MM.1S (cell line): Measurements from ENCODE around the gene CBFB.
"Not testable (repeated sequence)": the region's sequence is repeated elsewhere in the genome, so short reads cannot be mapped to it uniquely, and the experiment has no call there.

Experiments
- DNase-seq: peaks from one replicate; pipeline ENCODE4 v3.0.0-alpha.2; 2015
- H2AFZ ChIP-seq: fragments of 300-600 bp; sonication (generic); 2 replicates; pipeline ENCODE4 v1.6.0; 2016; ENCODE audit warnings: antibody characterized with exemption, low read length
- H3F3A ChIP-seq: fragments of 300-600 bp; sonication (generic); 2 replicates; pipeline ENCODE4 v1.6.1; 2016; ENCODE audit warnings: mild to moderate bottlenecking, antibody characterized with exemption, low read length, moderate library complexity, mixed read lengths; ENCODE audit not compliant: insufficient read depth
- H3K27ac ChIP-seq: fragments of 300-600 bp; sonication (generic); 2 replicates; pipeline ENCODE4 v1.5.1; 2016; ENCODE audit warnings: mild to moderate bottlenecking, low read length
- H3K27me3 ChIP-seq: fragments of 300-600 bp; sonication (generic); replicated peaks from 2 replicates; pipeline ENCODE4 v1.6.0; 2016; ENCODE audit warnings: low read length; ENCODE audit not compliant: insufficient read depth
- H3K36me3 ChIP-seq: fragments of 300-600 bp; sonication (generic); replicated peaks from 2 replicates; pipeline ENCODE4 v1.6.1; 2016; ENCODE audit warnings: mild to moderate bottlenecking, low read length, mixed read lengths; ENCODE audit not compliant: insufficient read depth
- H3K4me1 ChIP-seq: fragments of 300-600 bp; sonication (generic); 2 replicates; pipeline ENCODE4 v1.6.1; 2016; ENCODE audit warnings: low read length, mixed read lengths
- H3K4me2 ChIP-seq: fragments of 300-600 bp; sonication (generic); 2 replicates; pipeline ENCODE4 v1.6.0; 2016; ENCODE audit warnings: low read depth, low read length
- H3K4me3 ChIP-seq: fragments of 300-600 bp; sonication (generic); 2 replicates; pipeline ENCODE4 v1.5.1; 2016; ENCODE audit warnings: low read length, mixed read lengths
- H3K79me2 ChIP-seq: fragments of 300-600 bp; sonication (generic); 2 replicates; pipeline ENCODE4 v1.6.1; 2016; ENCODE audit warnings: mixed run types, low read length, mixed read lengths
- H3K9ac ChIP-seq: fragments of 300-600 bp; sonication (generic); 2 replicates; pipeline ENCODE4 v1.6.1; 2016; ENCODE audit warnings: low read length, mixed read lengths
- H3K9me2 ChIP-seq: fragments of 300-600 bp; sonication (generic); replicated peaks from 2 replicates; pipeline ENCODE4 v1.6.1; 2016; ENCODE audit warnings: mild to moderate bottlenecking, low read length, mixed read lengths; ENCODE audit not compliant: insufficient read depth
- H3K9me3 ChIP-seq: fragments of 300-600 bp; sonication (generic); replicated peaks from 2 replicates; pipeline ENCODE4 v1.6.1; 2016; ENCODE audit warnings: mild to moderate bottlenecking, low read length, mixed read lengths; ENCODE audit not compliant: insufficient read depth
- H4K20me1 ChIP-seq: fragments of 300-600 bp; sonication (generic); 2 replicates; pipeline ENCODE4 v1.6.1; 2016; ENCODE audit warnings: mild to moderate bottlenecking, low read length, moderate library complexity, mixed read lengths; ENCODE audit not compliant: insufficient read depth
- EZH2 ChIP-seq: fragments of 300-600 bp; sonication (generic); optimal IDR thresholded peaks from 2 replicates; pipeline ENCODE3; 2017; ENCODE audit warnings: low read depth, mild to moderate bottlenecking, antibody characterized with exemption, low read length, mixed read lengths
- EZH2phosphoT487 ChIP-seq: fragments of 300-600 bp; sonication (generic); IDR thresholded peaks from 2 replicates; pipeline ENCODE4 v1.6.1; 2018; ENCODE audit warnings: antibody characterized with exemption, low read length
- TF ChIP-seq, protein P1 (sequence below): fragments of 300-600 bp; sonication (generic); IDR thresholded peaks from 2 replicates; pipeline ENCODE4 v1.5.1; 2016; ENCODE audit warnings: antibody characterized with exemption, low read length, mixed read lengths

The CBFB gene

DNA sequence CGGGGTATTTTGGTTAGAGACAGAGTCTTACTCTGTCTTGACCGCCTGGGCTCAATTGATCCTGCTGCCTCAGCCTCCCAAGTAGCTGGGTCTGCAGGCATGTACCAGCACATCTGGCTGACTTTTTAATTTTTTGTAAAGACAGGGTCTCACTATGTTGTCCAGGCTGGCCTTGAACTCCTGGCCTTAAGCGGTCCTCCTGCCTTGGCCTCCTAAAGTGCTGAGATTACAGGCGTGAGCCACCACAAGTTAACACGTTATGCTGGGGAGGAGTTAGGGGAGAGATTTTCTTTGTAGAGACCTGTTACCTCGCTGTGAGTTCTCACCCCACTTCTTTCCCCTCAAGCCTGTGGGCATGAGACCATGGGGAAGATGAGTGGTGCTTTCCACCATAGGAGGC, 42.4 kb upstream of the CBFB start:
- no peak for DNase-seq
- Histone ChIP-seq H3K4me1 (no peaks in the 10 kb centered on the region), H2AFZ (no peak overlapping the region), H4K20me1 (no peaks in the 10 kb centered on the region), H3K79me2 (no peaks in the 10 kb centered on the region), H3K36me3 (no peaks in the 10 kb centered on the region), H3K27me3 (no peaks in the 10 kb centered on the region), H3K4me2 (no peak overlapping the region), H3K27ac (no peak overlapping the region), H3K4me3 (no peak overlapping the region), H3F3A (no peaks in the 10 kb centered on the region), H3K9me2 (no peaks in the 10 kb centered on the region), H3K9ac (no peak overlapping the region), H3K9me3 (no peaks in the 10 kb centered on the region)
- TF ChIP-seq EZH2phosphoT487 (no peak), EZH2 (no peak)
- TF ChIP-seq, protein P1, sequence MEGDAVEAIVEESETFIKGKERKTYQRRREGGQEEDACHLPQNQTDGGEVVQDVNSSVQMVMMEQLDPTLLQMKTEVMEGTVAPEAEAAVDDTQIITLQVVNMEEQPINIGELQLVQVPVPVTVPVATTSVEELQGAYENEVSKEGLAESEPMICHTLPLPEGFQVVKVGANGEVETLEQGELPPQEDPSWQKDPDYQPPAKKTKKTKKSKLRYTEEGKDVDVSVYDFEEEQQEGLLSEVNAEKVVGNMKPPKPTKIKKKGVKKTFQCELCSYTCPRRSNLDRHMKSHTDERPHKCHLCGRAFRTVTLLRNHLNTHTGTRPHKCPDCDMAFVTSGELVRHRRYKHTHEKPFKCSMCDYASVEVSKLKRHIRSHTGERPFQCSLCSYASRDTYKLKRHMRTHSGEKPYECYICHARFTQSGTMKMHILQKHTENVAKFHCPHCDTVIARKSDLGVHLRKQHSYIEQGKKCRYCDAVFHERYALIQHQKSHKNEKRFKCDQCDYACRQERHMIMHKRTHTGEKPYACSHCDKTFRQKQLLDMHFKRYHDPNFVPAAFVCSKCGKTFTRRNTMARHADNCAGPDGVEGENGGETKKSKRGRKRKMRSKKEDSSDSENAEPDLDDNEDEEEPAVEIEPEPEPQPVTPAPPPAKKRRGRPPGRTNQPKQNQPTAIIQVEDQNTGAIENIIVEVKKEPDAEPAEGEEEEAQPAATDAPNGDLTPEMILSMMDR: no peak

- Histone ChIP-seq H3K27me3 (no peaks in the 10 kb centered on the region), H3K9me2 (no peaks in the 10 kb centered on the region), H3K4me3 (no peak within 1 kb of the TSS), H3K79me2 (no peaks in the 10 kb centered on the region), H3K9ac (no peak within 1 kb of the TSS), H2AFZ (no peak within 1 kb of the TSS), H3K4me1 (no peaks in the 10 kb centered on the region), H3K4me2 (no peak within 1 kb of the TSS), H3K36me3 (no peaks in the 10 kb centered on the region), H3F3A (no peaks in the 10 kb centered on the region), H3K9me3 (no peaks in the 10 kb centered on the region), H3K27ac (no peak within 1 kb of the TSS), H4K20me1 (no peaks in the 10 kb centered on the region)
- no peak for TF ChIP-seq EZH2
- TF ChIP-seq, protein P1: no peak
- no peak for TF ChIP-seq EZH2phosphoT487
- DNase-seq: no peak
Observed at GRCh38 chr16:66988197-66988788, 40.7 kb upstream of the CBFB start, which contains the start of gene CES4A. Gene CES4A, plus strand, starts transcription at chr16:66988589. Its CDS starts 184 bp downstream, at chr16:66988773.

DNA sequence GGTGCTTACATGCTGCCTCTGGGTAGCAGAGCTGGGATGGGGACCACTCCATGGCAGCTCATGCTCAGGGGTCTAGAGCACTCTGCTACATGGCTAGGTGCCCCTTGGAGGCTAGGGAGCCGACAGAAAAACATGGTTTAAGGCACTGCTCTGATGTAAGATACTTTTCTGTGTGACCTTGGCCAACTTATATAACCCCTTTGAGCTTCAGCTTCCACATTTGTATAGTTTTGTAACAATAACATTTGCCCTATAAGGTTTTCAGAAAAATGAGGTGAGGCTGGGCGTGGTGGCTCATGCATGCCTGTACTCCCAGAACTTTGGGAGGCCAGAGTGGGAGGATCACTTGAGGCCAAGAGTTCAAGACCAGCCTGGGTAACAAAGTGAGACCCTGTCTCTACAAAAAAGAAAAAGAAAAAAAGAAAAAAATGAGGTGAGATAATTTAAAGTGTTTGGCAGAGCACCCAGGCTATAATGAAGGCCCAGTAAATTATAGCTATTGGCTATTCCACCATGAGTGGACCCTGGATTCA, 37.3 kb upstream of the CBFB start:
- H4K20me1 ChIP-seq: no peaks in the 10 kb centered on the region
- no peaks in the 10 kb centered on the region for H3K27me3 ChIP-seq
- no peak overlapping the region for H3K4me2 ChIP-seq
- H3K9ac ChIP-seq: no peak overlapping the region
- H3K36me3 ChIP-seq: no peaks in the 10 kb centered on the region
- DNase-seq: no peak
- no peaks in the 10 kb centered on the region for H3K4me1 ChIP-seq
- H3K9me3 ChIP-seq: no peaks in the 10 kb centered on the region
- H3K27ac ChIP-seq: no peak overlapping the region
- no peak for TF ChIP-seq EZH2
- TF ChIP-seq, protein P1: no peak
- no peak for TF ChIP-seq EZH2phosphoT487
- H3K4me3 ChIP-seq: no peak overlapping the region
- H3K79me2 ChIP-seq: no peaks in the 10 kb centered on the region
- H2AFZ ChIP-seq: no peak overlapping the region
- no peaks in the 10 kb centered on the region for H3K9me2 ChIP-seq
- no peaks in the 10 kb centered on the region for H3F3A ChIP-seq

DNA sequence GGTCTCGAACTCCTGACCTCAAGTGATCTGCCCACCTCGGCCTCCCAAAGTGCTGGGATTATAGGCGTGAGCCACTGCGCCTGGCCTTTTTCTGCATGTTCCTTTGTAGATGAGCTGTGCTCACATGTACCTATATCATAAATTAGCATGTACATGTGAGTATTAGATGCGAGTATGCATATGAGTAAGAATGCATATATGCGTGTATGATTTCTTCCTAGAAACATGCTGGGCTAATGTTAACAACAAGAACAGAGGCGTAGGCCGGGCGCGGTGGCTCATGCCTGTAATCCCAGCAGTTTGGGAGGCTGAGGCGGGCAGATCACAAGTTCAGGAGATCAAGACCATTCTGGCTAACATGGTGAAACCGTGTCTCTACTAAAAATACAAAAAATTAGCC, 35.4 kb upstream of the CBFB start:
- not testable (repeated sequence) for H3K27ac ChIP-seq, H3K4me2 ChIP-seq, DNase-seq, H3K4me1 ChIP-seq, H3K36me3 ChIP-seq, H3F3A ChIP-seq, H2AFZ ChIP-seq, H3K4me3 ChIP-seq, H3K9me3 ChIP-seq, H4K20me1 ChIP-seq, H3K9me2 ChIP-seq, H3K9ac ChIP-seq, H3K27me3 ChIP-seq, H3K79me2 ChIP-seq
